ENCODE data around the gene UGCG. TPM values are rescaled to one million over a fixed set of nuclear protein-coding genes. Genes with fewer than 3 reads are reported as not detected.

Gene UGCG
- total and polyA plus RNA-seq, 8 donors = 13.7 to 182 (median 19.7) TPM

- 3 to 6% (median 4%) methylated on average over 12 of the region's 12 CpGs for WGBS, 5 donors
- intact Hi-C loops (cut with DNase I; ENCODE audit: low total_unique reads) = no loop called here
- H3K4me3 ChIP-seq = peak overlapping the region; percentile 72 to 96 (median 92)
Measured at GRCh38 chr9:111897601-111898137, 1.1 kb downstream of the UGCG start.

GRCh38 chr9:111898331-111899096 lies 1.9 kb downstream of the UGCG start:
- Histone ChIP-seq H3K9me3 (no peaks in the 10 kb centered on the region), H3K4me3 (peak overlapping the region; percentile 72 to 96 (median 92)), H3K4me1 (peaks cover 47 to 61% (median 55%) of the 10 kb centered on the region in 4 donors), H3K36me3 (no peaks in the 10 kb centered on the region), H3K27me3 (no peaks in the 10 kb centered on the region), H3K27ac (peak overlapping the region in 4 of 5 donors; percentile 96 to 99 (median 98))
- intact Hi-C loops (cut with DNase I; ENCODE audit: low total_unique reads) = no loop called here
- WGBS, 5 donors = 10 to 18% (median 12%) methylated on average over 4 of the region's 4 CpGs
- no peak for DNase-seq
- TF ChIP-seq POLR2AphosphoS5 (IDR thresholded peaks at IDR 0.05) = peak in 1 of 3 donors; percentile 31
- no peak for TF ChIP-seq EP300 (IDR thresholded peaks at IDR 0.05)

More at GRCh38 chr9:111897601-111898137, 1.1 kb downstream of the UGCG start:
- TF ChIP-seq CTCF (IDR thresholded peaks at IDR 0.05) = no peak
- TF ChIP-seq POLR2AphosphoS5 (IDR thresholded peaks at IDR 0.05) = no peak
- TF ChIP-seq POLR2A (IDR thresholded peaks at IDR 0.05) = no peak
- TF ChIP-seq EP300 (IDR thresholded peaks at IDR 0.05) = no peak
- H3K36me3 ChIP-seq = no peaks in the 10 kb centered on the region
- peak overlapping the region; percentile 96 to 99 (median 99) for H3K27ac ChIP-seq
- no peaks in the 10 kb centered on the region for H3K9me3 ChIP-seq
- no peaks in the 10 kb centered on the region for H3K27me3 ChIP-seq
- DNase-seq = peak in 1 of 2 donors; percentile 65
- peaks cover 40 to 52% (median 46%) of the 10 kb centered on the region in 4 donors for H3K4me1 ChIP-seq

GRCh38 chr9:111900151-111900857 lies 3.7 kb downstream of the UGCG start:
- Histone ChIP-seq H3K4me3 (peak overlapping the region in 3 of 4 donors; percentile 14 to 93 (median 90)), H3K9me3 (no peaks in the 10 kb centered on the region), H3K27ac (peak overlapping the region; percentile 6 to 99 (median 96)), H3K36me3 (no peaks in the 10 kb centered on the region), H3K27me3 (no peaks in the 10 kb centered on the region), H3K4me1 (peaks cover 64 to 79% (median 70%) of the 10 kb centered on the region in 4 donors)
- DNase-seq = no peak
- intact Hi-C loops (cut with DNase I; ENCODE audit: low total_unique reads) = loop anchor here (10.0 kb wide), 1 partner anchor 164 kb away; no protein-coding TSS in a partner anchor
- WGBS, 5 donors = 28 to 57% (median 36%) methylated on average over 6 of the region's 6 CpGs
- TF ChIP-seq CTCF (IDR thresholded peaks at IDR 0.05) (no peak), EP300 (IDR thresholded peaks at IDR 0.05) (no peak), POLR2AphosphoS5 (IDR thresholded peaks at IDR 0.05) (no peak), POLR2A (IDR thresholded peaks at IDR 0.05) (no peak)

GRCh38 chr9:111900858-111901612 lies 4.4 kb downstream of the UGCG start:
- Histone ChIP-seq H3K4me1 (peaks cover 60 to 79% (median 72%) of the 10 kb centered on the region in 4 donors), H3K4me3 (peak overlapping the region in 3 of 4 donors; percentile 14 to 93 (median 90)), H3K27ac (peak overlapping the region; percentile 6 to 99 (median 96)), H3K36me3 (no peaks in the 10 kb centered on the region), H3K9me3 (no peaks in the 10 kb centered on the region), H3K27me3 (no peaks in the 10 kb centered on the region)
- intact Hi-C loops (cut with DNase I; ENCODE audit: low total_unique reads) = loop anchor here (10.0 kb wide), 1 partner anchor 164 kb away; no protein-coding TSS in a partner anchor
- no peak for DNase-seq
- 50 to 68% (median 55%) methylated on average over 15 of the region's 15 CpGs for WGBS, 5 donors
- TF ChIP-seq POLR2AphosphoS5 (IDR thresholded peaks at IDR 0.05) (no peak), EP300 (IDR thresholded peaks at IDR 0.05) (no peak), CTCF (IDR thresholded peaks at IDR 0.05) (no peak), POLR2A (IDR thresholded peaks at IDR 0.05) (no peak)
